Activated naive CD8-positive, alpha-beta T cell (primary cell): ENCODE results near the gene LIN7A.
"Not testable (repeated sequence)": the region's sequence is repeated elsewhere in the genome, so short reads cannot be mapped to it uniquely, and the experiment has no call there.

Experiments
- H3K27ac Mint-ChIP-seq: one replicate; pipeline ENCODE4 v1.8.0; 2021; ENCODE audit warnings: mixed read lengths
- H3K27me3 Mint-ChIP-seq: one replicate; pipeline ENCODE4 v1.8.0; 2021; ENCODE audit warnings: mixed read lengths
- H3K36me3 Mint-ChIP-seq: one replicate; pipeline ENCODE4 v1.8.0; 2021; ENCODE audit warnings: mixed read lengths
- H3K4me1 Mint-ChIP-seq: one replicate; pipeline ENCODE4 v1.8.0; 2021; ENCODE audit warnings: low read depth, mixed read lengths
- H3K4me3 Mint-ChIP-seq: one replicate; pipeline ENCODE4 v1.8.0; 2021; ENCODE audit warnings: mild to moderate bottlenecking, mixed read lengths
- H3K9me3 Mint-ChIP-seq: one replicate; pipeline ENCODE4 v1.8.0; 2021; ENCODE audit warnings: low read depth, mixed read lengths

The LIN7A gene

GRCh38 chr12:80821513-80822000 is 116.2 kb downstream of the LIN7A start:
- Mint-ChIP-seq H3K4me3 (no peak overlapping the region), H3K9me3 (no peaks in the 10 kb centered on the region), H3K36me3 (no peaks in the 10 kb centered on the region), H3K4me1 (no peaks in the 10 kb centered on the region), H3K27me3 (no peaks in the 10 kb centered on the region), H3K27ac (no peak overlapping the region)

- no peak overlapping the region for H3K27ac Mint-ChIP-seq
- no peaks in the 10 kb centered on the region for H3K9me3 Mint-ChIP-seq
- no peaks in the 10 kb centered on the region for H3K27me3 Mint-ChIP-seq
- no peaks in the 10 kb centered on the region for H3K4me1 Mint-ChIP-seq
- no peaks in the 10 kb centered on the region for H3K36me3 Mint-ChIP-seq
- no peak overlapping the region for H3K4me3 Mint-ChIP-seq
These were observed 118.9 kb downstream of the LIN7A start for GRCh38 chr12:80818878-80819277.

GRCh38 chr12:80815351-80815750 is 122.4 kb downstream of the LIN7A start:
- H3K27ac Mint-ChIP-seq: no peak overlapping the region

GRCh38 chr12:80814453-80814852 is 123.3 kb downstream of the LIN7A start:
- H3K4me1 Mint-ChIP-seq: no peaks in the 10 kb centered on the region
- no peak overlapping the region for H3K4me3 Mint-ChIP-seq
- no peaks in the 10 kb centered on the region for H3K36me3 Mint-ChIP-seq
- H3K27ac Mint-ChIP-seq: no peak overlapping the region
- no peaks in the 10 kb centered on the region for H3K9me3 Mint-ChIP-seq
- no peaks in the 10 kb centered on the region for H3K27me3 Mint-ChIP-seq

More at GRCh38 chr12:80815351-80815750, 122.4 kb downstream of the LIN7A start:
- Mint-ChIP-seq H3K4me1 (no peaks in the 10 kb centered on the region), H3K36me3 (no peaks in the 10 kb centered on the region), H3K27me3 (no peaks in the 10 kb centered on the region), H3K9me3 (no peaks in the 10 kb centered on the region), H3K4me3 (no peak overlapping the region)

GRCh38 chr12:80813820-80814219 is 123.9 kb downstream of the LIN7A start:
- no peak overlapping the region for H3K27ac Mint-ChIP-seq
- no peaks in the 10 kb centered on the region for H3K4me1 Mint-ChIP-seq
- no peaks in the 10 kb centered on the region for H3K27me3 Mint-ChIP-seq
- H3K9me3 Mint-ChIP-seq: no peaks in the 10 kb centered on the region
- no peak overlapping the region for H3K4me3 Mint-ChIP-seq
- no peaks in the 10 kb centered on the region for H3K36me3 Mint-ChIP-seq

- Mint-ChIP-seq H3K4me3 (no peak overlapping the region), H3K27me3 (no peaks in the 10 kb centered on the region), H3K4me1 (no peaks in the 10 kb centered on the region), H3K9me3 (no peaks in the 10 kb centered on the region), H3K36me3 (no peaks in the 10 kb centered on the region), H3K27ac (no peak overlapping the region)
These were observed 125.6 kb downstream of the LIN7A start for GRCh38 chr12:80811957-80812708.

GRCh38 chr12:80810874-80811273 is 126.9 kb downstream of the LIN7A start:
- no peak overlapping the region for H3K4me3 Mint-ChIP-seq
- H3K27ac Mint-ChIP-seq: no peak overlapping the region

GRCh38 chr12:80807640-80808288 is 130.0 kb downstream of the LIN7A start:
- no peaks in the 10 kb centered on the region for H3K27me3 Mint-ChIP-seq
- H3K36me3 Mint-ChIP-seq: no peaks in the 10 kb centered on the region
- H3K4me1 Mint-ChIP-seq: no peaks in the 10 kb centered on the region
- peaks cover 3% of the 10 kb centered on the region for H3K9me3 Mint-ChIP-seq
- no peak overlapping the region for H3K27ac Mint-ChIP-seq
- H3K4me3 Mint-ChIP-seq: no peak overlapping the region

More at GRCh38 chr12:80810874-80811273, 126.9 kb downstream of the LIN7A start:
- Mint-ChIP-seq H3K27me3 (no peaks in the 10 kb centered on the region), H3K36me3 (no peaks in the 10 kb centered on the region), H3K9me3 (no peaks in the 10 kb centered on the region), H3K4me1 (no peaks in the 10 kb centered on the region)

GRCh38 chr12:80805106-80805505 is 132.6 kb downstream of the LIN7A start:
- Mint-ChIP-seq H3K36me3 (no peaks in the 10 kb centered on the region), H3K9me3 (peaks cover 3% of the 10 kb centered on the region), H3K4me3 (no peak overlapping the region), H3K4me1 (no peaks in the 10 kb centered on the region), H3K27me3 (no peaks in the 10 kb centered on the region), H3K27ac (no peak overlapping the region)

GRCh38 chr12:80802652-80803400 is 134.9 kb downstream of the LIN7A start:
- Mint-ChIP-seq H3K27me3 (no peaks in the 10 kb centered on the region), H3K4me3 (no peak overlapping the region), H3K4me1 (no peaks in the 10 kb centered on the region), H3K27ac (no peak overlapping the region), H3K36me3 (no peaks in the 10 kb centered on the region), H3K9me3 (peaks cover 3% of the 10 kb centered on the region)

GRCh38 chr12:80798281-80798680 is 139.5 kb downstream of the LIN7A start:
- no peaks in the 10 kb centered on the region for H3K9me3 Mint-ChIP-seq
- H3K27me3 Mint-ChIP-seq: no peaks in the 10 kb centered on the region
- H3K36me3 Mint-ChIP-seq: no peaks in the 10 kb centered on the region
- no peak overlapping the region for H3K27ac Mint-ChIP-seq
- no peaks in the 10 kb centered on the region for H3K4me1 Mint-ChIP-seq
- H3K4me3 Mint-ChIP-seq: no peak overlapping the region

- Mint-ChIP-seq H3K27me3 (no peaks in the 10 kb centered on the region), H3K27ac (no peak overlapping the region), H3K9me3 (no peaks in the 10 kb centered on the region), H3K36me3 (no peaks in the 10 kb centered on the region), H3K4me3 (no peak overlapping the region), H3K4me1 (no peaks in the 10 kb centered on the region)
These were observed 143.2 kb downstream of the LIN7A start for GRCh38 chr12:80794551-80794950.

GRCh38 chr12:80792861-80793260 is 144.9 kb downstream of the LIN7A start:
- no peaks in the 10 kb centered on the region for H3K36me3 Mint-ChIP-seq
- H3K4me1 Mint-ChIP-seq: no peaks in the 10 kb centered on the region
- H3K4me3 Mint-ChIP-seq: no peak overlapping the region
- H3K27me3 Mint-ChIP-seq: no peaks in the 10 kb centered on the region
- no peaks in the 10 kb centered on the region for H3K9me3 Mint-ChIP-seq
- H3K27ac Mint-ChIP-seq: no peak overlapping the region

- Mint-ChIP-seq H3K4me3 (no peak overlapping the region), H3K9me3 (no peaks in the 10 kb centered on the region), H3K27ac (no peak overlapping the region), H3K4me1 (no peaks in the 10 kb centered on the region), H3K27me3 (no peaks in the 10 kb centered on the region), H3K36me3 (no peaks in the 10 kb centered on the region)
These were observed 145.9 kb downstream of the LIN7A start for GRCh38 chr12:80791863-80792262.

GRCh38 chr12:80788407-80788806 is 149.3 kb downstream of the LIN7A start:
- H3K4me3 Mint-ChIP-seq, H3K36me3 Mint-ChIP-seq, H3K4me1 Mint-ChIP-seq, H3K27ac Mint-ChIP-seq, H3K9me3 Mint-ChIP-seq, H3K27me3 Mint-ChIP-seq: not testable (repeated sequence)
